ENCODE results near the gene CRYL1. TPM values are rescaled to one million over a fixed set of nuclear protein-coding genes. Genes with fewer than 3 reads are reported as not detected.

Gene CRYL1
- total and polyA plus RNA-seq, 2 of the 8 experiments (the other 6 are each of a cell fraction or from before 2014, with no cell fraction given): 1.9 to 6.4 TPM

- Histone ChIP-seq H4K20me1 (replicated peaks in 1 of 2; ENCODE audit: control insufficient read depth in 1 of 2, insufficient read depth in 2 of 2, low read length in 2 of 2) (peaks cover 0 to 7% of the 10 kb centered on the region in 2 experiments), H3K23ac (ENCODE audit: insufficient read length) (no peak overlapping the region), H4K5ac (ENCODE audit: insufficient read length, low read depth, low read length) (no peak overlapping the region), H2BK120ac (replicated peaks; ENCODE audit: low read depth, low read length) (no peak overlapping the region), H3K56ac (replicated peaks; ENCODE audit: insufficient read length, low read depth, low read length) (no peak overlapping the region), H3K4me3 (ENCODE audit: extremely low read depth in 1 of 4, insufficient read depth in 2 of 4, low read depth in 3 of 4, low read length in 4 of 4) (no peak overlapping the region), H3K4me1 (replicated peaks in 1 of 4; ENCODE audit: control insufficient read depth in 3 of 4, insufficient read depth in 4 of 4, low read length in 3 of 4) (peaks cover 0 to 4% (median 3%) of the 10 kb centered on the region in 4 experiments; a peak in 4 of 7 replicates), H3K27me3 (replicated peaks in 1 of 4; ENCODE audit: control insufficient read depth in 3 of 4, extremely low read depth in 1 of 4, insufficient read depth in 3 of 4, low read length in 3 of 4) (no peaks in the 10 kb centered on the region), H3K27ac (ENCODE audit: low read depth, low read length) (no peak overlapping the region), H2AFZ (ENCODE audit: low read length) (no peak overlapping the region), H3K9ac (replicated peaks in 1 of 4; ENCODE audit: extremely low read depth in 1 of 4, low read depth in 3 of 4, low read length in 3 of 4) (no peak overlapping the region), H2BK12ac (ENCODE audit: low read depth, low read length) (no peak overlapping the region), H3K4ac (replicated peaks; ENCODE audit: insufficient read length, low read depth, low read length) (no peak overlapping the region), H2BK20ac (ENCODE audit: low read length) (no peak overlapping the region), H3K9me3 (ENCODE audit: insufficient read depth in 2 of 2, low read depth in 1 of 2, low read length in 1 of 2) (0 out of 4 replicates have a peak, but pooled peaks cover 0 to 8% of the 10 kb centered on the region in 2 experiments), H3K79me1 (ENCODE audit: low read depth, low read length) (no peaks in the 10 kb centered on the region), H3K14ac (ENCODE audit: insufficient read length) (no peak overlapping the region), H4K8ac (ENCODE audit: extremely low read depth, insufficient read depth, low read length) (no peak overlapping the region), H3K36me3 (ENCODE audit: control insufficient read depth in 2 of 4, insufficient read depth in 4 of 4, low read length in 3 of 4) (no peaks in the 10 kb centered on the region), H2BK5ac (ENCODE audit: low read depth, low read length) (no peak overlapping the region), H2AK5ac (ENCODE audit: low read depth, low read length) (no peak overlapping the region), H3K18ac (ENCODE audit: extremely low read depth, low read length) (no peak overlapping the region), H2BK15ac (ENCODE audit: low read length) (no peak overlapping the region), H3K23me2 (ENCODE audit: low read depth, low read length) (peaks cover 13% of the 10 kb centered on the region), H4K91ac (replicated peaks; ENCODE audit: insufficient read length, low read length) (no peak overlapping the region), H3K4me2 (ENCODE audit: insufficient read depth in 1 of 2, low read depth in 2 of 2, low read length in 2 of 2) (no peak overlapping the region), H3K79me2 (ENCODE audit: control insufficient read depth in 1 of 2, insufficient read depth in 2 of 2, low read length in 2 of 2) (no peaks in the 10 kb centered on the region)
- FAIRE-seq (no peak), DNase-seq (ENCODE audit: low read depth in 1 of 2, low spot score in 2 of 2) (no peak)
- CTCF ChIA-PET (ENCODE audit: partially characterized antibody): interaction anchor here (0.9 to 1.5 kb wide), 3 partner anchors 9 to 327 kb away, joined by 3 to 7 read pairs (median 3); no protein-coding TSS in a partner anchor
- 71% methylated on average over 4 of the region's 4 CpGs; no CpG with 5 or more reads in 1 of the 2 experiments for WGBS, 2 experiments (ENCODE audit: extremely low coverage in 1 of 2, insufficient coverage in 1 of 2, insufficient read length in 1 of 2, insufficient replicate concordance in 2 of 2, low coverage in 1 of 2, low lambda C conversion rate in 2 of 2, missing lambda C conversion rate in 1 of 2)
- POLR2A ChIA-PET (ENCODE audit: partially characterized antibody): interaction anchor here (1.2 kb wide), 1 partner anchor 9 kb away, joined by 3 read pairs; no protein-coding TSS in a partner anchor
- no peak for TF ChIP-seq CHD1 (IDR thresholded peaks at IDR 0.05; ENCODE audit: low read depth, low read length)
- no peak for TF ChIP-seq POLR2A (IDR thresholded peaks at IDR 0.05; ENCODE audit: control extremely low read depth in 1 of 2, low read depth in 2 of 2, low read length in 2 of 2)
- no peak for TF ChIP-seq TBP (IDR thresholded peaks at IDR 0.05; ENCODE audit: low read depth, low read length)
- TF ChIP-seq POU5F1 (IDR thresholded peaks at IDR 0.05; ENCODE audit: low read depth, low read length): no peak
- no peak for TF ChIP-seq TAF1 (IDR thresholded peaks at IDR 0.05; ENCODE audit: low read depth, low read length)
- no peak for TF ChIP-seq KDM5A (IDR thresholded peaks at IDR 0.05; ENCODE audit: low read length)
- TF ChIP-seq SRF (IDR thresholded peaks at IDR 0.05; ENCODE audit: low read depth, low read length): no peak
- TF ChIP-seq HDAC2 (IDR thresholded peaks at IDR 0.05; ENCODE audit: borderline replicate concordance in 1 of 2, low read depth in 2 of 2, low read length in 2 of 2): no peak
- TF ChIP-seq SAP30 (IDR thresholded peaks at IDR 0.05; ENCODE audit: insufficient read depth, insufficient replicate concordance, low read length): no peak
- TF ChIP-seq KDM1A (IDR thresholded peaks at IDR 0.05; ENCODE audit: borderline replicate concordance, low read length): no peak
- TF ChIP-seq GABPA (IDR thresholded peaks at IDR 0.05; ENCODE audit: borderline replicate concordance, insufficient read depth, low read length): no peak
- TF ChIP-seq, protein P1, sequence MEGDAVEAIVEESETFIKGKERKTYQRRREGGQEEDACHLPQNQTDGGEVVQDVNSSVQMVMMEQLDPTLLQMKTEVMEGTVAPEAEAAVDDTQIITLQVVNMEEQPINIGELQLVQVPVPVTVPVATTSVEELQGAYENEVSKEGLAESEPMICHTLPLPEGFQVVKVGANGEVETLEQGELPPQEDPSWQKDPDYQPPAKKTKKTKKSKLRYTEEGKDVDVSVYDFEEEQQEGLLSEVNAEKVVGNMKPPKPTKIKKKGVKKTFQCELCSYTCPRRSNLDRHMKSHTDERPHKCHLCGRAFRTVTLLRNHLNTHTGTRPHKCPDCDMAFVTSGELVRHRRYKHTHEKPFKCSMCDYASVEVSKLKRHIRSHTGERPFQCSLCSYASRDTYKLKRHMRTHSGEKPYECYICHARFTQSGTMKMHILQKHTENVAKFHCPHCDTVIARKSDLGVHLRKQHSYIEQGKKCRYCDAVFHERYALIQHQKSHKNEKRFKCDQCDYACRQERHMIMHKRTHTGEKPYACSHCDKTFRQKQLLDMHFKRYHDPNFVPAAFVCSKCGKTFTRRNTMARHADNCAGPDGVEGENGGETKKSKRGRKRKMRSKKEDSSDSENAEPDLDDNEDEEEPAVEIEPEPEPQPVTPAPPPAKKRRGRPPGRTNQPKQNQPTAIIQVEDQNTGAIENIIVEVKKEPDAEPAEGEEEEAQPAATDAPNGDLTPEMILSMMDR (IDR thresholded peaks at IDR 0.05; ENCODE audit: control extremely low read depth in 1 of 3, insufficient read depth in 1 of 3, low read depth in 1 of 3, low read length in 3 of 3): no peak
Observed at GRCh38 chr13:20501592-20501991, 24.1 kb downstream of the CRYL1 start.
